Lower leg skin (tissue), 3 donors: ENCODE results near the gene COX4I1.

Source experiments
- CTCF ChIP-seq, 3 donors: fragments of 450-650 bp; IDR thresholded peaks; one replicate each; pipeline ENCODE4 v1.5.1; 2016; ENCODE audit warnings: antibody characterized with exemption in 3 of 3, mild to moderate bottlenecking in 3 of 3, moderate library complexity in 2 of 3
- POLR2A ChIP-seq, 2 donors: fragments of 450-650 bp; IDR thresholded peaks; one replicate each; pipeline ENCODE4 v1.6.1; 2016 to 2017; ENCODE audit warnings: antibody characterized with exemption in 2 of 2, mild to moderate bottlenecking in 1 of 2, moderate library complexity in 1 of 2

GRCh38 chr16:85820604-85821372, 21.3 kb downstream of the COX4I1 start:
- no peak for TF ChIP-seq CTCF (IDR thresholded peaks at IDR 0.05)
- TF ChIP-seq POLR2A (IDR thresholded peaks at IDR 0.05), result no peak
